H1 (cell line): Measurements from ENCODE around the gene GSDMA. TPM values are rescaled to one million over a fixed set of nuclear protein-coding genes. Genes with fewer than 3 reads are reported as not detected.

Experiments
- CTCF ChIA-PET: fragments of 300-600 bp; sonication (Branson Sonifier 250); formaldehyde crosslinking; loops from one replicate; lab custom pipeline; 2021; ENCODE audit not compliant: partially characterized antibody; lab: Charles Lee
- POLR2A ChIA-PET: fragments of 300-600 bp; sonication (Branson Sonifier 250); formaldehyde crosslinking; loops from one replicate; lab custom pipeline; 2021; ENCODE audit warnings: inconsistent platforms; ENCODE audit not compliant: partially characterized antibody; lab: Charles Lee
- DNase-seq, 2 experiments: peaks; one replicate each; pipeline versions ENCODE4 v3.0.0 to v3.0.0-alpha.2; 2010 to 2022; ENCODE audit warnings: low spot score in 2 of 2, low read depth in 1 of 2, mixed read lengths in 1 of 2
- FAIRE-seq: peaks from 2 replicates; lab custom pipeline; 2011; peaks lifted over from hg19 to GRCh38; lab: Jason Lieb, UNC
- H2AFZ ChIP-seq: 2 replicates; pipeline ENCODE4 v1.8.1; 2012; ENCODE audit warnings: low read length, inconsistent platforms
- H2AK5ac ChIP-seq: 2 replicates; pipeline ENCODE4 v1.6.1; 2013; ENCODE audit warnings: low read depth, low read length
- H2BK120ac ChIP-seq: replicated peaks from 2 replicates; pipeline ENCODE3; 2013; ENCODE audit warnings: low read depth, low read length, inconsistent platforms
- H2BK12ac ChIP-seq: 2 replicates; pipeline ENCODE4 v1.6.1; 2013; ENCODE audit warnings: low read depth, low read length
- H2BK15ac ChIP-seq: 2 replicates; pipeline ENCODE4 v1.6.1; 2013; ENCODE audit warnings: low read length
- H2BK20ac ChIP-seq: 2 replicates; pipeline ENCODE4 v1.6.1; 2013; ENCODE audit warnings: low read length
- H2BK5ac ChIP-seq: 2 replicates; pipeline ENCODE4 v1.6.1; 2013; ENCODE audit warnings: low read depth, low read length
- H3K14ac ChIP-seq: 2 replicates; pipeline ENCODE4 v1.6.1; 2013; ENCODE audit warnings: inconsistent platforms; ENCODE audit not compliant: insufficient read length
- H3K18ac ChIP-seq: 2 replicates; pipeline ENCODE4 v1.6.1; 2013; ENCODE audit warnings: low read length; ENCODE audit errors: extremely low read depth
- H3K23ac ChIP-seq: 2 replicates; pipeline ENCODE4 v1.6.1; 2013; ENCODE audit warnings: inconsistent platforms; ENCODE audit not compliant: insufficient read length
- H3K23me2 ChIP-seq: 2 replicates; pipeline ENCODE4 v1.6.1; 2013; ENCODE audit warnings: low read depth, low read length
- H3K27ac ChIP-seq: 2 replicates; pipeline ENCODE4 v1.6.1; 2011; ENCODE audit warnings: low read depth, low read length, inconsistent platforms
- H3K27me3 ChIP-seq, 4 experiments: replicated peaks in 1 of 4; 1 replicate in 1 of 4; 2 replicates in 3 of 4; pipeline versions ENCODE4 v1.6.1 to v1.8.1; 2011 to 2013; ENCODE audit warnings: low read length in 3 of 4, mild to moderate bottlenecking in 3 of 4, inconsistent platforms in 2 of 4, mixed read lengths in 2 of 4, moderate library complexity in 1 of 4; ENCODE audit not compliant: control insufficient read depth in 3 of 4, insufficient read depth in 3 of 4; ENCODE audit errors: extremely low read depth in 1 of 4
- H3K36me3 ChIP-seq, 4 experiments: 2 replicates each; pipeline versions ENCODE4 v1.6.1 to v1.8.1; 2011 to 2013; ENCODE audit warnings: mild to moderate bottlenecking in 4 of 4, low read length in 3 of 4, moderate library complexity in 2 of 4, control low read depth in 1 of 4, inconsistent platforms in 1 of 4; ENCODE audit not compliant: insufficient read depth in 4 of 4, control insufficient read depth in 2 of 4
- H3K4ac ChIP-seq: replicated peaks from 2 replicates; pipeline ENCODE3; 2013; ENCODE audit warnings: low read length, low read depth, mixed read lengths, inconsistent platforms; ENCODE audit not compliant: insufficient read length
- H3K4me1 ChIP-seq, 4 experiments: replicated peaks in 1 of 4; 1 replicate in 1 of 4; 2 replicates in 3 of 4; pipeline versions ENCODE4 v1.6.1 to v1.8.1; 2011 to 2013; ENCODE audit warnings: low read length in 3 of 4, inconsistent platforms in 2 of 4, mixed read lengths in 1 of 4; ENCODE audit not compliant: insufficient read depth in 4 of 4, control insufficient read depth in 3 of 4
- H3K4me2 ChIP-seq, 2 experiments: 2 replicates each; pipeline versions ENCODE4 v1.6.1 to v1.8.1; 2011 to 2013; ENCODE audit warnings: low read depth in 2 of 2, low read length in 2 of 2, control low read depth in 1 of 2, inconsistent platforms in 1 of 2, mild to moderate bottlenecking in 1 of 2; ENCODE audit not compliant: insufficient read depth in 1 of 2
- H3K4me3 ChIP-seq, 4 experiments: fragments of 200-600, 300-600 bp in 1 of 4; sonication (generic), shearing (Covaris generic), sonication (Bioruptor Twin) in 1 of 4; 2 replicates each; pipeline versions ENCODE4 v1.5.1 to v1.8.1; 2011 to 2016; ENCODE audit warnings: low read length in 4 of 4, low read depth in 3 of 4, control low read depth in 2 of 4, inconsistent platforms in 2 of 4, mild to moderate bottlenecking in 2 of 4, mixed read lengths in 1 of 4, moderate library complexity in 1 of 4; ENCODE audit not compliant: insufficient read depth in 2 of 4; ENCODE audit errors: extremely low read depth in 1 of 4
- H3K56ac ChIP-seq: replicated peaks from 2 replicates; pipeline ENCODE3; 2013; ENCODE audit warnings: low read depth, mild to moderate bottlenecking, mixed read lengths, low read length, inconsistent platforms; ENCODE audit not compliant: insufficient read length
- H3K79me1 ChIP-seq: 2 replicates; pipeline ENCODE4 v1.6.1; 2013; ENCODE audit warnings: low read depth, low read length, control low read depth
- H3K79me2 ChIP-seq, 2 experiments: 2 replicates each; pipeline versions ENCODE4 v1.6.1 to v1.8.1; 2012 to 2013; ENCODE audit warnings: low read length in 2 of 2, mild to moderate bottlenecking in 2 of 2, inconsistent platforms in 1 of 2; ENCODE audit not compliant: insufficient read depth in 2 of 2, control insufficient read depth in 1 of 2
- H3K9ac ChIP-seq, 4 experiments: replicated peaks in 1 of 4; 1 replicate in 1 of 4; 2 replicates in 3 of 4; pipeline versions ENCODE4 v1.6.1 to v1.8.1; 2011 to 2013; ENCODE audit warnings: low read depth in 3 of 4, low read length in 3 of 4, control low read depth in 2 of 4, mild to moderate bottlenecking in 2 of 4, moderate library complexity in 2 of 4, inconsistent platforms in 1 of 4; ENCODE audit errors: extremely low read depth in 1 of 4
- H3K9me3 ChIP-seq, 2 experiments: 2 replicates each; pipeline versions ENCODE4 v1.6.1 to v1.8.1; 2012 to 2013; ENCODE audit warnings: mild to moderate bottlenecking in 2 of 2, moderate library complexity in 2 of 2, control low read depth in 1 of 2, inconsistent platforms in 1 of 2, low read depth in 1 of 2, low read length in 1 of 2, mixed read lengths in 1 of 2; ENCODE audit not compliant: insufficient read depth in 2 of 2
- H4K20me1 ChIP-seq, 2 experiments: replicated peaks in 1 of 2; 2 replicates each; pipeline versions ENCODE3 to v1.8.1; 2011 to 2013; ENCODE audit warnings: inconsistent platforms in 2 of 2, low read length in 2 of 2, mild to moderate bottlenecking in 1 of 2; ENCODE audit not compliant: insufficient read depth in 2 of 2, control insufficient read depth in 1 of 2
- H4K5ac ChIP-seq: 2 replicates; pipeline ENCODE4 v1.6.1; 2013; ENCODE audit warnings: low read length, low read depth, mixed read lengths, inconsistent platforms; ENCODE audit not compliant: insufficient read length
- H4K8ac ChIP-seq: 2 replicates; pipeline ENCODE4 v1.8.0; 2013; ENCODE audit warnings: mild to moderate bottlenecking, moderate library complexity, low read length, inconsistent platforms; ENCODE audit not compliant: insufficient read depth; ENCODE audit errors: extremely low read depth
- H4K91ac ChIP-seq: replicated peaks from 2 replicates; pipeline ENCODE3; 2013; ENCODE audit warnings: low read length, mixed read lengths, inconsistent platforms; ENCODE audit not compliant: insufficient read length
- BCL11A ChIP-seq, 2 experiments: IDR thresholded peaks; one replicate each; pipeline ENCODE4 v1.6.1; 2011; ENCODE audit warnings: low read depth in 2 of 2, low read length in 2 of 2, mild to moderate bottlenecking in 2 of 2
- CREB1 ChIP-seq: IDR thresholded peaks from 2 replicates; pipeline ENCODE4 v1.6.1; 2012; ENCODE audit warnings: inconsistent platforms
- FOSL1 ChIP-seq: IDR thresholded peaks from 2 replicates; pipeline ENCODE4 v1.6.1; 2011; ENCODE audit warnings: mild to moderate bottlenecking, low read depth, low read length, moderate library complexity; ENCODE audit not compliant: insufficient read depth
- KDM1A ChIP-seq: fragments of 200-600, 300-600 bp; sonication (generic); IDR thresholded peaks from 2 replicates; pipeline ENCODE4 v1.7.1; 2016; ENCODE audit warnings: mild to moderate bottlenecking, low read length, borderline replicate concordance
- RAD21 ChIP-seq, 2 experiments: IDR thresholded peaks in 1 of 2; conservative IDR thresholded peaks in 1 of 2; 2 replicates each; pipeline ENCODE4 v1.6.1; 2011; ENCODE audit warnings: low read depth in 2 of 2, low read length in 2 of 2, improper control_type of control experiment in 1 of 2, inconsistent platforms in 1 of 2, mild to moderate bottlenecking in 1 of 2, moderate library complexity in 1 of 2
- RNF2 ChIP-seq: fragments of 200-900, 300-1000 bp; sonication (generic); IDR thresholded peaks from 2 replicates; pipeline ENCODE4 v1.7.1; 2016; ENCODE audit warnings: borderline replicate concordance, low read depth, mild to moderate bottlenecking, antibody characterized with exemption, low read length; ENCODE audit not compliant: poor library complexity, severe bottlenecking; ENCODE audit errors: missing control alignments
- SIN3A ChIP-seq, 2 experiments: IDR thresholded peaks in 1 of 2; conservative IDR thresholded peaks in 1 of 2; 2 replicates each; pipeline ENCODE4 v1.6.1; 2011 to 2012; ENCODE audit warnings: low read length in 2 of 2, improper control_type of control experiment in 1 of 2, low read depth in 1 of 2, mild to moderate bottlenecking in 1 of 2
- TCF12 ChIP-seq: IDR thresholded peaks from 2 replicates; pipeline ENCODE4 v1.6.1; 2011; ENCODE audit warnings: low read depth, mild to moderate bottlenecking, low read length
- YY1 ChIP-seq: IDR thresholded peaks from 2 replicates; pipeline ENCODE4 v1.6.1; 2011; ENCODE audit warnings: low read depth, mild to moderate bottlenecking, low read length
- WGBS, 2 experiments: shearing (Covaris generic) in 1 of 2; methylation state at CpG; one replicate each; pipeline versions ENCODE4 v1.1.6 to v1.1.7; 2013 to 2015; ENCODE audit warnings: low lambda C conversion rate in 2 of 2, mixed read lengths in 2 of 2, inconsistent platforms in 1 of 2, low coverage in 1 of 2, missing lambda C conversion rate in 1 of 2; ENCODE audit not compliant: insufficient replicate concordance in 2 of 2, insufficient coverage in 1 of 2, insufficient read length in 1 of 2; ENCODE audit errors: extremely low coverage in 1 of 2, missing lambda C conversion rate in 1 of 2; 5-methylcytosine and 5-hydroxymethylcytosine counted together
- polyA plus RNA-seq, 7 experiments: library from polyadenylated mRNA; depleted of rRNA in 3 of 7; stranded (reverse) in 5 of 7; unstranded in 2 of 7; fragments of >200 nt in 5 of 7; fragments of 200-250 nt in 2 of 7; gene quantifications; 1 replicate in 5 of 7; 2 replicates in 1 of 7; 4 replicates in 1 of 7; pipeline versions ENCODE4 v1.2.1 to v1.2.3, GENCODE V29; 2011 to 2013; ENCODE audit warnings: missing spikeins in 2 of 7, mixed read lengths in 2 of 7
- total RNA-seq: library from RNA; stranded (reverse); fragmentation: NEBNext Ultra II Directional; extraction: Animal tissue kit (Norgen Biotek cat#: 25700); gene quantifications from 2 replicates; pipeline ENCODE4 v1.2.1, GENCODE V29; 2021
- TF ChIP-seq, protein P1 (sequence below): IDR thresholded peaks from 2 replicates; pipeline ENCODE4 v1.6.1; 2012; ENCODE audit warnings: low read length, inconsistent platforms

The GSDMA gene
- total and polyA plus RNA-seq, 2 of the 8 experiments (the other 6 are each of a cell fraction or from before 2014, with no cell fraction given) = 0.03 TPM; not detected in 1

DNA sequence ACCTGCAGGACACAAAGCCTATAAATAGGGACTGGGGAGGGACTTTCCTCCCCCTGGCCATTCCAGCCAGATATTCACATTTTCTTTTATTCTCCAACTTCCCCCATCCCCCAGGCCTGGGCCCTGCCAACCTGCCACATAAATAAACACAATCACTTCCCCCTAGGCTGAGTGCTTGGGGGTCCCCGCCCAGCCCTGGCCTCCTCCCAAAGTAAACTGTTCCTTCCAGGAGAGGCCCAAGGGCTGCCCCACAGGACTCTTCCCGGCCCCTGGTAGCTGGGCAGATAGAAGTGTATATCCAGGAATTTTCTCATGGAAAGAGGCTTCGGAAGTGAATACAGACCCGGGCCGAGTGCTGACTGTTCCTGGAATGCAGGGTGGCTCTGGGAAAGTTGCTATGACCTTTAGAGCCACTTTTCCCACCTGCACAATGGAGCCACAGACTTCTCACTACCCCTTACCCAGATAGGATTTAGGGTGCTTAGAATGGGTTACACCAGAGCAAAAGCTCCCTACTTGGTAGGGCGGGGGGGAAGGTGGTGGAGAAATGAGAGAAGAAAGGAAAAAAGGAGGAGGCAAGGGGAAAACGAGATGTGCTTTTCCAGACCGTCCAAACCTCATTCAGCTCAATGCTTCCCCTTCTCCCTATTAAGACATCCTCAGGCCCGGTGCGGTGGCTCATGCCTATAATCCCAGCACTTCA lies 60.9 kb downstream of the GSDMA start:
- Histone ChIP-seq H3K36me3 (peaks cover 14 to 34% (median 29%) of the 10 kb centered on the region in 4 experiments), H3K27ac (no peak overlapping the region), H2BK5ac (no peak overlapping the region), H3K79me1 (no peaks in the 10 kb centered on the region), H3K4me2 (no peak overlapping the region), H3K18ac (no peak overlapping the region), H2BK15ac (no peak overlapping the region), H4K8ac (no peak overlapping the region), H3K14ac (no peak overlapping the region), H3K56ac (no peak overlapping the region), H3K4ac (no peak overlapping the region), H3K23me2 (no peaks in the 10 kb centered on the region; the same call in 1 of the 2 replicates), H3K27me3 (no peaks in the 10 kb centered on the region), H4K20me1 (peaks cover 0 to 2% of the 10 kb centered on the region in 2 experiments), H3K4me3 (no peak overlapping the region), H2BK12ac (no peak overlapping the region), H2BK20ac (no peak overlapping the region), H2BK120ac (no peak overlapping the region), H3K4me1 (peaks cover 0 to 11% (median 8%) of the 10 kb centered on the region in 4 experiments; a peak in 6 of 7 replicates), H4K5ac (no peak overlapping the region), H3K23ac (no peak overlapping the region), H3K9me3 (no peaks in the 10 kb centered on the region), H3K9ac (no peak overlapping the region), H3K79me2 (no peaks in the 10 kb centered on the region), H2AK5ac (no peak overlapping the region), H4K91ac (no peak overlapping the region), H2AFZ (no peak overlapping the region)
- 92% methylated on average over 10 of the region's 10 CpGs; no CpG with 5 or more reads in 1 of the 2 experiments for WGBS, 2 experiments
- POLR2A ChIA-PET = interaction anchor here (4.8 kb wide), 1 partner anchor 7 kb away, joined by 42 read pairs; the partner anchor contains the start of gene CSF3
- no peak for DNase-seq
- CTCF ChIA-PET = interaction anchor here (1.0 to 29.7 kb wide), 4 partner anchors 12 to 66 kb away, joined by 4 to 876 read pairs (median 250); partner anchors contain the start of genes CSF3, MED24 and THRA
- no peak for FAIRE-seq
- no peak for TF ChIP-seq SIN3A (conservative IDR thresholded peaks at IDR 0.05 in 1 of 2, IDR thresholded peaks at IDR 0.05 in 1 of 2; ENCODE audit: low read depth in 1 of 2, low read length in 2 of 2)
- no peak for TF ChIP-seq FOSL1
- no peak for TF ChIP-seq CREB1
- TF ChIP-seq YY1 = no peak
- no peak for TF ChIP-seq TCF12
- no peak for TF ChIP-seq KDM1A
- TF ChIP-seq RAD21 (IDR thresholded peaks at IDR 0.05 in 1 of 2, conservative IDR thresholded peaks at IDR 0.05 in 1 of 2; ENCODE audit: low read depth in 2 of 2, low read length in 2 of 2) = no peak
- no peak for TF ChIP-seq RNF2
- TF ChIP-seq BCL11A (IDR thresholded peaks at IDR 0.05; ENCODE audit: low read depth in 2 of 2, low read length in 2 of 2) = no peak
- TF ChIP-seq, protein P1, sequence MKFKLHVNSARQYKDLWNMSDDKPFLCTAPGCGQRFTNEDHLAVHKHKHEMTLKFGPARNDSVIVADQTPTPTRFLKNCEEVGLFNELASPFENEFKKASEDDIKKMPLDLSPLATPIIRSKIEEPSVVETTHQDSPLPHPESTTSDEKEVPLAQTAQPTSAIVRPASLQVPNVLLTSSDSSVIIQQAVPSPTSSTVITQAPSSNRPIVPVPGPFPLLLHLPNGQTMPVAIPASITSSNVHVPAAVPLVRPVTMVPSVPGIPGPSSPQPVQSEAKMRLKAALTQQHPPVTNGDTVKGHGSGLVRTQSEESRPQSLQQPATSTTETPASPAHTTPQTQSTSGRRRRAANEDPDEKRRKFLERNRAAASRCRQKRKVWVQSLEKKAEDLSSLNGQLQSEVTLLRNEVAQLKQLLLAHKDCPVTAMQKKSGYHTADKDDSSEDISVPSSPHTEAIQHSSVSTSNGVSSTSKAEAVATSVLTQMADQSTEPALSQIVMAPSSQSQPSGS = no peak
